NCI-H1436 treated with DMSO at 0.1 percent for 48 hours (cell line): Measurements from ENCODE around the gene MFRP.
A peak's percentile ranks its signal among the peaks of the same experiment; 100 is the strongest.

Source experiments
- DNase-seq: peaks from one replicate; lab custom pipeline; 2025; lab: John Stamatoyannopoulos, UW

Gene MFRP

DNA sequence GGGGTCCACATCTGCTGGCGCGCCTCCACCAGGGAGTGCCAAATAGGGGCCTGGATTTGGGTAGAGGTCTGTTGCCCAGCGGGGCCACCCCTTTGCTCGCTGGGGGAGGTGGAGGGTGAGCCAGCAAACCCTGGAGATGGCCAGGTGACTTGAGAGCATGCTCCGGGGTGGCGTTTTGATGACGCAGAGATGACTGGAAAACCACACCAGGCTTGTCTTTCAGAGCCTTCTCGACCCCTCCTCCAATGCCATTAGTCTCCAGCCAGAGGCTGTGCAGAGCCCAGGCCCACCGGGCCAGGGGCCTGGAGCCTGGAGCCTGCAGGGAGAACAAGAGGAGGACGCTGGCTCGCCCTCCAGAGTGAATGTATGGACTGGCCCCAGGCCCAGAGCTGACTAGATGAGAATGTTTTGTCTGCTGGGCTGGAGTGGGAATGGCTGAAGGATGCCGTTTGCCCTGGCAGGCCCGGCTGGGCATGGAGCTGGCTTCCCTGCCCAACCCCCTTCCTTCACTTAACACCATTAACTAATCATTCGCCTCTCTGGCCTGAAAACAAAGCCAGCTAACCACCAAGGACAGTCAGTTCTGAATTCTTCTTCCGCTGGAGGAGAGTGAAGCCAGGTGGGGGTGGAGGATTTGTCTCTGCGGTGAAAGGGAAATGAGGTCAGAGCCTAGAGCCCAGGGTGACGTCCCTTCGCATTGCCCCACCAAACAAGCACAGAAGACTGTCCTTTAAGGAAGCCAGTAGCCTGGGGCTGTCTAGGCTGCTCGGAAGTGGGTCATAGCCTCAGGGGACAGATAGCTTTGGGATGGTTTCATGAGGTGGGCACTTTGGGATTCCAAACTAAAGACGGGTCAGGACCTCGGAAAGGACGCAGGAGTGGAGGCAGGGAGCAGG lies 28.0 kb downstream of the MFRP start:
- no peak for DNase-seq

DNA sequence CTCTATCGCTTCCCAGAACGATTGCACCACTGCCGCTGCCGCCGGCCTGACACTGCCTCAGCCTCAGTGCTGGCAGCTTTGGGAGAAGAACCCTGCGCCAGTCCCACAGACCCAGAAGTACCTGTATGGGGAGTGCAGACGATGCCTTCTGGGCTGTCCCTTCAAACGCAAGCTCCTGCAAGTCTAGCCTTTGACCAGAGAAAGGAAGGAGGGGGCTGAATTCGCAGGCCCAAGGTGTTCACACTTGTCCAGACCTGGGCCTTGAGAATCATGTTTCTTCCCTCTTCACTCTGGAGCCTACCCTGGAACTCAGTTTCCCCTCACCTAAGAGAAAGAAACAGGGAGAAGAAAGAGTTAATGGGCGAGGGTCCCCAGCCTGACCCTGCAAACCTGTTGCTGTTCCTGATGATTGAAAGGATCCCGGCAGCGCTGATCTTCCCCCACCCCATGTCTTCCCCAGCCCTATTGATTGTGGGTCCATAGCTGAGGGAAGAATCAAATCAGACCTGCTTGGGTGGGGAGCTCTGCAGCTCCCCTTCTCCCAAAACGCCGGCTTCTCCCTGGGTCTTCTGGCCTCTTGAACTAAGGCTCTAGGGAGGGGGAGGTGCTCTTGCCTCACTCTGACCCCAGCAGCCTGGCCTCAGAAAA lies 28.8 kb downstream of the MFRP start:
- no peak for DNase-seq

DNA sequence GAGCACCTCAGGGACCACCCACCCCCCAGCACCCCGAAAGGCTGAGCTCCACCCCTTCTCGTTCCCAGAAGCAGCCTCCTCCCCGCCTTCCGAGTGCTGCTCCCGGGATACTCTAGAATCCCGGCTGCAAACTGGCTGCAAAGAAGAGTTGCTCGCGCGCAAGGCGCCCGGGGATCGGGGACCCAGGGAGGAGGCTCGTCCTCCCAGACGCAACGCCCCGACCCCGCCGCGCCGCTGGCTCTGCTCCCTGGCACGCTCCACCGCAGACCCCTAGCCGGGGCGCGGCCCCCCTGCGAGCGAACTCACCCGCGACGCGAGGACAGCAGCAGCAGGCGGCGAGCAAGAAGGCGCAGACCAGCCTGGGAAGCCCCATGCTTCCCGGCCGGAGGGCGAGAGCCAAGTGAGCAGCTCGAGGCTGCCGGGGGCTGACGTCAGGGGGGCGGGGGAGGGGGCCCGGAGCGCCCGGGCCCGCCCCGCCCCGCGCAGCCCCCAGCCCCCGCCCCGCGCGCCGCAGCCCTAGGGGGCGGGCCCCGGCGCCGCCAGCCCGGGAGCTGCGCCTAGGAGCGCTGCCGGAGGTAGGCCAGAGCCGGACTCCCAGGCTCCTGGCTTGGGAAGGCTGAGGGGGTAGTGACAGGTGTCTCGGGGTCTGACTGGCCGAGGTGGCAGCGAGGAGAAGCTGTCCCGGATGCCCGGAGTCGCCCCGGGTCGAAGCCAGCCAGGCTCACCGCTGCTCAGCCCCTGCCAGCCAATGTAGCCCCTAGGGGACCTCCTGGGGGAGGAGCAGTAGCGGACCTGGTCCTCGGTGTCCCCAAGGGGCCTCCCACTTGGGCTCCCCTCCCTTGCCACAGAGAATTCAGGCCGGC lies 29.5 kb downstream of the MFRP start, which contains the start of gene MCAM:
Gene MCAM (minus strand): TSS at position 402 of the 863 bp plus-strand sequence. CDS start 29 bp downstream, at position 373.
- peak; percentile 9 for DNase-seq

DNA sequence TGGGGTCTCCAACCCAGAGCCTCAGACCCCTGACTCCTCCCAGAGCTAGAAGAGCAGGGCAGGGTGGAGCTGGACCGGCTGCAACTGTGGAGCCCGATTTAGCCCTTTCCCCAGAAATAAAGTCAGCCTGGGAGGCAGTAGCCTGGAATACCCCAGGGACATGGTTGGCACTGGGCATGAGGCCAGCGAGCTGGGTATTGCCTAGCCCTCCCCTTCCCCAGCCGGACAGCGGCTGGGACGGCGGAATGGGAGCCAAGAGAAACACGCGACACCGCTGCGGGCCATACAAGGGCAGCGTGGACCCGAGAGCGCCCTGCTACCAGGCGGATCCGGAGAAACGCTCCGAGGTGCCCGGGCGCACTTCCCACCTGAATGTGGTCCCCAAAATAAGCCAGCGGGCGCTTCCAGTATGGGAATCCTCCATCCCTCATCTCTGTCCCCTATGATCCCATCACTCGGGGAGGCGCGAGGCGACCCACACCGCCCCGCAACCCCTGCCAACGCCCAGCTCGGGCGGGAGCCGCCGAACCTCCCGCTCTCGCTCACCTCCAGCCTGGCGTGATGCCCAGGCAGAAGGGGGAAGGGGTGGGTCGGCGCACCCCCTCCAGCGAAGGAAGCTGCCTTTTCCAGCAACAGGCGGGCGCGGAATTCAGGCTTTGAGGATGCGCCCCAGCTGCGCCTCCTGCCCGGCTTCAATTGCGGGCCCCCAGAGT lies 30.3 kb downstream of the MFRP start:
- DNase-seq: no peak

- no peak for DNase-seq
Measured at GRCh38 chr11:119315131-119316015, 31.1 kb downstream of the MFRP start.

DNA sequence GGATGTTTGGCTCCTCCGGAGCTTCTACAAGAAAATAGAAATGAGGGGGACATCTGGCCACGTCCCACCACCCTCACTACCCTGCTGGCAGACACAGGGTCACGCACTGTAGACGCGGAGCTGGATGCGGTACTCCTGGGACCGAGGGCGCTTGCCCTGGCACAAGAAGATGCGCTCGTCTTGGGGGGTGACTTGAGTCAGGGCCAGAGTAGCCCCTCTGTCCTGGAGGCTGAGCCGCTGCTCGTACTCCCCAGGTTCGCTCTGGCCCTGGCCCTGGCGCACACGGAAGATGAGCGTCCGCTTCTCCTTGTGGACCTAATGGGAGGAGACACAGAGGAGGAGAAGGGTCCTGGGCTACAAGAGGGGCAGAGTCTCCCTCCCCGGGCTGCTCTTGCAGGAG lies 31.8 kb downstream of the MFRP start:
- DNase-seq: no peak

- DNase-seq: no peak
Measured at GRCh38 chr11:119310682-119311052, 35.8 kb downstream of the MFRP start.

DNA sequence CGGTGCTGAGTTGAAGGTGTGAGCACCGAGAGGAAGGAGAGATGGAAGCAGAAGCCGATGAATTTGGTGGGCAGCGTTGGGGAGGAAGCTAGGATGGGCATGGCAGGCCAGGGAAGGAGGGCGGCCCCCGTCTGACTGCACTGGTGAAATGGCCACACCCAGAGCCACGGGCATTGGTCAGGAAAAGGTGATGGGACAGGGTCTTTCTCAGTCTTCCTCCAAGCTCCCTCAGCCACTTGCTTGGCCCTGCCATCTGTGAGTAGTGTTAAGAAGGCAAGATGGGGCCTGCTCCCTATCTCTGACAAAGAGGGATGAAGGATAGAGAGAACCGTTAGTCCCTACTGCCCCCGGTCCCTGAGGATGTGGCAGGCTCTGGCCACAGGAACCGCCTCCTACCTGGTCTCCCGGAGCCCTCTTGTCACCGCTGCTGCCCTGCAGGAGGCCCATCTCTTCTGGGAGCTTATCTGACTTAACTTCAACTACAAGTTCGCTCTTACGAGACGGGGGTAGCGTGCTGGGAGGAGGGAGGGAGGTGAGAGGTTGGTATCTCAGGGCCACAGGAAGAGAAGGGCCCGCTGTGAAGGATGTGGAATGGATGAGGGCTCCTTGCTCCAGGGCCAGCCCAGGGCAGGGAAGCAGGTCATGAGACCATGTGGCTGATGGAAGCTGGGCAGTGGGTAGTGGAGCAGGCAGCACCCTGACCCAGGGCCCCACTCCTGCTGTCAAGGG lies 36.4 kb downstream of the MFRP start:
- DNase-seq: no peak

GRCh38 chr11:119309411-119309810 lies 37.1 kb downstream of the MFRP start:
- DNase-seq: no peak

GRCh38 chr11:119307974-119308373 lies 38.5 kb downstream of the MFRP start:
- DNase-seq: no peak

GRCh38 chr11:119307219-119307618 lies 39.3 kb downstream of the MFRP start:
- no peak for DNase-seq

DNA sequence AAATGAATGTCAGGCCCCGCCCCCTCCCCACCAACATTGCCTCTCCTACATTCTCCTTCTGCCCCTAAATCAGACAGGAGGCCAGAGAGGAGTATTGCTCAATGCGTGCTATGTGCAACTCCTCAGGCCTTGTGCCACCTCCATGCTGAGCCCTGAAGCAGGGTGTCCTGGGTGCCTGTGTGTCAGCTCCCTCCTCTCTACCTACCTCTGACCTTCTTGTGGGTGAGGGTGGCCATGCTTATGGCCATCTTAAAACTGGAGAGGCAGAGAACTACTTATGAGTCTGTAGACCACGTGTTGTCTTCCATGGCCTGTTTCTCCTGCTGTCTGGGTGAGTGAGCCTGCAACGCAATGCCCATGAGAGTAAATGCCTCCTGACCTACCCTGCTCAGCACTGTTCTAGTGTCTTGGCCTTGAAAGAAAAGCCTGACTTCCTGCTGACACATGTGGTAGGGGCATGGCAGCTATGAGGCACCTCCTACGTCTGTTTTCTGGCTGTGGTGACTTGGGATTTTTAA lies 40.1 kb downstream of the MFRP start:
- DNase-seq: no peak

DNA sequence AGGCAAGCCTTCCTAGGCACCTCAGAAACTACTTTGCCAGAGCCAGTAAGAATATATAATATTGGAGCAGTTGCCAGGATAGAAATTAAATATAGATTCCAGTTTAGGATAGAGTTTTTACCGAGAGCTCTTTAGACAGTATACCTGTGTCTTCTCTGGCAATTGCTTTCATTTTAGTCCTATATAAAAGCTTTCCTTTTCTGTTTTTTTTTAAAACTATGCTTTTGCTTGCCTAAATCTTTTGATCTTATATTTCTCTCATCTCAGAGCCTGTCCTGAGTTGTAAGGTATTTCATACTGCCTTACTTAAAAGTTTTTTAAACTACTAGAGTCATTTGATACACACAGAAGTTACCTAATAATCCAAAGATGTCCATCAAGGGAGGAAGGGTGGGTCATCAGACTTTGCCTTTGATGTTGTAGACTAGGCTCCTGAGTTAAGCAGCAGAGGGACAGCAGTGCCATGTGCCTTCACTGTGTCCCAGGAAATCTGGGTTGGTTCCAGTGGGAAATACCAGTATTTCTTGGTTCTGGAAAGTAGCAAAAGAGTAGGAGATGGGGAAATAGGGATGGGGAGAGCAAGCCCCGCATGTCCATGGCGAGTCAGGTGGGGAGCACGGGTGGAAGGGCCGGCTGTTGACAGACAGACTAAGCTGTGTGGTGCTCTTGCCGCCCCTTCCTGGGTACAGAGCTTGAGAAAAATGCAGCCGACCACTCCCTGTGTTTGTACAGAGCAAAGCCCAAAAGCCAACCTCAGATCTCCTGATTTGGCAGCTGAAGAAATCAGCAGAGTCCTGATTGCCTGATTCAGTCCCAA lies 40.7 kb downstream of the MFRP start:
- DNase-seq: no peak

DNA sequence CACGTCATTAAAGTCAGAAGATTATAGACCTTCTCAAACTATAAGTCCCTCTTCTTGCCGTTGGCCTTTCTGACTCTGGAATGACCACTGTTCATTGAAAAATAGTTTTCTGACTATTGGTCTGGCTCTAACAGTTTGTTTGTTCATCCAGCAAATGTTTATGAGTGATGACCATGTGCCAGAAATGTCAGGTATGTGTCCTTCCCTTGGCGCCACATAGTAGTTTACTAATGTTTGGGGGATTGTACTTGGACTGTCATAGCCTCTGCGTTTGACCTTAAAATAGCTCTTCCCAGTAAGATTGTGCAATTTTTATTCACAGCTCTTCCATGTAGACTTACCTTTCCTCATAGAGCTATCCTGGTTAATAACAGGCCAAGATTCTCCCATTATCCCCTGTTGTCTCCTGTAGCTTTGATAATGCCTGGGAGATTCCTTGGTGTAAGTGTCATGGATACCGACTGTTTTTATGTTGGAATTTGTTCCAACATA lies 43.2 kb downstream of the MFRP start:
- DNase-seq: no peak

DNA sequence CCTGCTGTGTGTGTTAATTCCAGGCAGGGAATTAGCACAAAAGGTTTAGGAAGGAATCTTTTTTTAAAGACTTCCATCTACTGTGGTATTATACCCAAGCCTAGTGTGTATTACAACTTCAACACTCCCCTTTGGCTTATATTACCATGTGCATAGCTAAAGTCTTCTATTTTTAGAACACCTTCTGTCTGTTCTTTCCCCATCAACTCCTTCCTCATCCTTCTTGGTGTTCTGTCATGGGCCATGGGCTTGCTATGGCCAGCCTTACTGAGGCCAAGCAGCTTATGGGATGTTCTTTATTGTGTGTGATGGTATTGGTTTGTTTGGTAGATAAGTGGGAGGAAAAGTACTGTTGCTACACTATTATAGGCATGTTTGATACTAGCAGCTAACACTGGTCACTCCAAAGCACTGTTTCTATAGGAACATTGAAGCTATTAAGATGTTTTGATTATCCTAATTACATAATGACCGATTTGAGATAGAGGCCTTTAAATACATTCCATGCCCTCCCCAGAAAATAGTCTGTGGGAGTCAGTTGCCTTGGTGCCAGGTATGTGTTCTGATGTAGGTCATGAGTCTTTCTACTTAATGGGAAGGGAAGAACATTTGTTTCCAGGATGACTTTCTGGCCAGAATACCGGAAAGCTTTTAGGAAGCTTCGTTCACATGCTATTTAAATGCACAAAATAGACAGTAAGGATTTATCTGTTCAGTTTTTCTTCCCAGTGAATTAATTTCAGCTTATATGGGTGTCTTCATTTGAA lies 46.1 kb downstream of the MFRP start:
- no peak for DNase-seq

- DNase-seq: no peak
Measured at GRCh38 chr11:119299416-119299815, 47.1 kb downstream of the MFRP start.

DNA sequence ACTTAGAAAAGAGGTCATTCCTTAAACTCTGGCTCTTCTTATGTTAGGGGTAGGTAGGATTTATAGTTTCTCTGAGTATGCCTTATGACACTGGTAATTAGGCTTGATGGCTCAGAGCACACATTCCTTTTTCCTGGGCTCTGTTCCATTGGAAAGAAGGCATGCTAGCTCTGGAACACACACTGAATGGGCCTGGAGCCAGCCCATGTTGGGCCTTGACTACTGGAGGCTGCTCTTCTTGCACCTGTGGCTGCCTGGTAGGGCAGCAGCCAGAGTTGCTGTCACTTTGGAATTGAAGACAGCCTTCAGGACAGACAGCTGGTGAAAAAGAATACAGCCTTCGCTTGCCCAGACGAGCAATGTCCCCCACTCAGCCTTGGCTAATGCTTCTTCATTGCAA lies 47.8 kb downstream of the MFRP start:
- DNase-seq: no peak

DNA sequence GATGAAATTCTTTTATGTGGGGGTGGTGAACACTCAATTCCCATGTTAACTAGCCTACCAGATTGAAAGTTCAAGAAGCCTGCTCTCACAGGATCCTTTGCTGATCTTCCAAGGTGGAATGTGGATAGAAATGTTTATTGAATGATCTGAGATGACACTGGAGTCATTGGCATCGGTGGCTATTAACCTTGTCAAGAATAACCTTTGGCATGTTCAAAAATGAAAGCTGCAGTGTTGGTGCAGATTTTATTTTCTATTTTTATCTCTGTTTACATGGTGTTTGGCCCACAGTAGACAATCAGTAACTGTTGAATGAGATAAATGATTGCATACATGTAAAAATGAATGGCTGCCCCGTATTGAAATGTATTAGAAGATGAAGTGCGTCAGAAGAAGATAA lies 48.6 kb downstream of the MFRP start:
- DNase-seq: no peak
